ENCODE data around the gene LRG1. TPM values are rescaled to one million over a fixed set of nuclear protein-coding genes. Genes with fewer than 3 reads are reported as not detected.
A peak's percentile ranks its signal among the peaks of the same experiment; 100 is the strongest.

Gene LRG1
- total and polyA plus RNA-seq, 9 of the 15 experiments (the other 6 are each of a cell fraction or from before 2014, with no cell fraction given), result 1.5 to 11.9 (median 8.7) TPM

DNA sequence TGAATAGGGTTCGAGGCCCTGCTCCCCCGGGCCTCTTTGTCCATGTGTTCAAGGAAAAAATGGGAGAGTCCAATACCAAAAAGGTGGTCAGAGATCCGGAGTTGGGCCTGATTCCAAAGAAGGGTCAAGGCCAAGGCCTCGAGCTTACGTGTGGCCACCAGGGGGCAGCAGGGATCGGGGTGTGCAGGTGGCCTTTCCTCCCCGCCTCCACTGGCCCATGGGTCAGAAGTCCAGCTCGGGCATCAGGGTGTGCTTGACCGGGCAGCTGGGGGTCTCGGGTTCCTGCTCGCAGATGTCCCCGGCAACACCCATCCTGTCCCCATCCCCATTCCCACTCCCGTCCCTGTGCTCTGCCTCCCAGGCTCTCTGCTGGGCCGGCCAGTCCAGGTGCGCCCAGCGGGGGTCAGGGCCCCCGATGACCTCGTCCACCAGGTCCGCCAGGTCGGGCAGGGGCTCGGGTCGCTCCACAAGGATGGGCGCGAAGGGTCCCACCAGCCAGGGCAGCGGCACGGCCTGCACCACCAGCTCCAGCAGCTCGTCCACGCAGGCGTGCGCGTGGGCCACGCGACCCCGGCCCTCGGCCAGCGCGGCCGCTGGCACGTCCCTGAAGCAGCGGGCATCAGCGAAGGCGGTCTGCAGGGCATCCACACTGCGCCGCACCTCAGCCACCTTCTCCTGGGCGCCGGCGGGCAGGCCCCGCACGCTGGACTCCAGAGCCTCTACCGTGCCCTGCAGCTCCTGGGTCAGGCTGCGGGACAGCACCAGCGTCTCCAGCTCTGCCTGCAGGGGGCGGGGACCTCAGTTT, 16.3 kb downstream of the LRG1 start (continued):
- TF ChIP-seq, protein P1, sequence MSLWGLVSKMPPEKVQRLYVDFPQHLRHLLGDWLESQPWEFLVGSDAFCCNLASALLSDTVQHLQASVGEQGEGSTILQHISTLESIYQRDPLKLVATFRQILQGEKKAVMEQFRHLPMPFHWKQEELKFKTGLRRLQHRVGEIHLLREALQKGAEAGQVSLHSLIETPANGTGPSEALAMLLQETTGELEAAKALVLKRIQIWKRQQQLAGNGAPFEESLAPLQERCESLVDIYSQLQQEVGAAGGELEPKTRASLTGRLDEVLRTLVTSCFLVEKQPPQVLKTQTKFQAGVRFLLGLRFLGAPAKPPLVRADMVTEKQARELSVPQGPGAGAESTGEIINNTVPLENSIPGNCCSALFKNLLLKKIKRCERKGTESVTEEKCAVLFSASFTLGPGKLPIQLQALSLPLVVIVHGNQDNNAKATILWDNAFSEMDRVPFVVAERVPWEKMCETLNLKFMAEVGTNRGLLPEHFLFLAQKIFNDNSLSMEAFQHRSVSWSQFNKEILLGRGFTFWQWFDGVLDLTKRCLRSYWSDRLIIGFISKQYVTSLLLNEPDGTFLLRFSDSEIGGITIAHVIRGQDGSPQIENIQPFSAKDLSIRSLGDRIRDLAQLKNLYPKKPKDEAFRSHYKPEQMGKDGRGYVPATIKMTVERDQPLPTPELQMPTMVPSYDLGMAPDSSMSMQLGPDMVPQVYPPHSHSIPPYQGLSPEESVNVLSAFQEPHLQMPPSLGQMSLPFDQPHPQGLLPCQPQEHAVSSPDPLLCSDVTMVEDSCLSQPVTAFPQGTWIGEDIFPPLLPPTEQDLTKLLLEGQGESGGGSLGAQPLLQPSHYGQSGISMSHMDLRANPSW (CRISPR knock-in tag; IDR thresholded peaks at IDR 0.05), result no peak
- TF ChIP-seq SMC3 (conservative IDR thresholded peaks at IDR 0.05; ENCODE audit: insufficient read depth, low read depth, low read length) (peak; percentile 48), WHSC1 (IDR thresholded peaks at IDR 0.05; ENCODE audit: low read length) (no peak), HCFC1 (IDR thresholded peaks at IDR 0.05; ENCODE audit: low read depth, low read length) (peak; percentile 27; the same call in 1 of the 2 replicates), U2AF2 (optimal IDR thresholded peaks at IDR 0.05; ENCODE audit: low read depth, low read length) (no peak), ZNF586 (CRISPR knock-in tag; conservative IDR thresholded peaks at IDR 0.05) (no peak), ZNF583 (CRISPR knock-in tag; IDR thresholded peaks at IDR 0.05) (no peak), ZEB2 (IDR thresholded peaks at IDR 0.05) (no peak), ZNF584 (CRISPR knock-in tag; IDR thresholded peaks at IDR 0.05; ENCODE audit: low read depth) (no peak), NUFIP1 (IDR thresholded peaks at IDR 0.05; ENCODE audit: partially characterized antibody) (no peak), GTF2E2 (tag; IDR thresholded peaks at IDR 0.05) (no peak), FOSL1 (tag; conservative IDR thresholded peaks at IDR 0.05) (no peak), ZFX (CRISPR knock-in tag; IDR thresholded peaks at IDR 0.05) (peak; percentile 36), SMARCA5 (IDR thresholded peaks at IDR 0.05) (no peak), ZNF444 (CRISPR knock-in tag; IDR thresholded peaks at IDR 0.05) (no peak), ZNF174 (CRISPR knock-in tag; IDR thresholded peaks at IDR 0.05) (no peak), BRF1 (IDR thresholded peaks at IDR 0.05; ENCODE audit: borderline replicate concordance, extremely low read depth, insufficient read length) (no peak)
- TF ChIP-seq, protein P2, sequence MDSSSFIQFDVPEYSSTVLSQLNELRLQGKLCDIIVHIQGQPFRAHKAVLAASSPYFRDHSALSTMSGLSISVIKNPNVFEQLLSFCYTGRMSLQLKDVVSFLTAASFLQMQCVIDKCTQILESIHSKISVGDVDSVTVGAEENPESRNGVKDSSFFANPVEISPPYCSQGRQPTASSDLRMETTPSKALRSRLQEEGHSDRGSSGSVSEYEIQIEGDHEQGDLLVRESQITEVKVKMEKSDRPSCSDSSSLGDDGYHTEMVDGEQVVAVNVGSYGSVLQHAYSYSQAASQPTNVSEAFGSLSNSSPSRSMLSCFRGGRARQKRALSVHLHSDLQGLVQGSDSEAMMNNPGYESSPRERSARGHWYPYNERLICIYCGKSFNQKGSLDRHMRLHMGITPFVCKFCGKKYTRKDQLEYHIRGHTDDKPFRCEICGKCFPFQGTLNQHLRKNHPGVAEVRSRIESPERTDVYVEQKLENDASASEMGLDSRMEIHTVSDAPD (CRISPR knock-in tag; IDR thresholded peaks at IDR 0.05), result no peak
- TF ChIP-seq, protein P3, sequence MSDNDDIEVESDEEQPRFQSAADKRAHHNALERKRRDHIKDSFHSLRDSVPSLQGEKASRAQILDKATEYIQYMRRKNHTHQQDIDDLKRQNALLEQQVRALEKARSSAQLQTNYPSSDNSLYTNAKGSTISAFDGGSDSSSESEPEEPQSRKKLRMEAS (CRISPR knock-in tag; IDR thresholded peaks at IDR 0.05), result no peak
- TF ChIP-seq, protein P4, sequence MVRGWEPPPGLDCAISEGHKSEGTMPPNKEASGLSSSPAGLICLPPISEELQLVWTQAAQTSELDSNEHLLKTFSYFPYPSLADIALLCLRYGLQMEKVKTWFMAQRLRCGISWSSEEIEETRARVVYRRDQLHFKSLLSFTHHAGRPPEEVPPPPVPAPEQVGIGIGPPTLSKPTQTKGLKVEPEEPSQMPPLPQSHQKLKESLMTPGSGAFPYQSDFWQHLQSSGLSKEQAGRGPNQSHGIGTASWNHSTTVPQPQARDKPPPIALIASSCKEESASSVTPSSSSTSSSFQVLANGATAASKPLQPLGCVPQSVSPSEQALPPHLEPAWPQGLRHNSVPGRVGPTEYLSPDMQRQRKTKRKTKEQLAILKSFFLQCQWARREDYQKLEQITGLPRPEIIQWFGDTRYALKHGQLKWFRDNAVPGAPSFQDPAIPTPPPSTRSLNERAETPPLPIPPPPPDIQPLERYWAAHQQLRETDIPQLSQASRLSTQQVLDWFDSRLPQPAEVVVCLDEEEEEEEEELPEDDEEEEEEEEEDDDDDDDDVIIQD (CRISPR knock-in tag; IDR thresholded peaks at IDR 0.05), result no peak
- TF ChIP-seq, protein P5, sequence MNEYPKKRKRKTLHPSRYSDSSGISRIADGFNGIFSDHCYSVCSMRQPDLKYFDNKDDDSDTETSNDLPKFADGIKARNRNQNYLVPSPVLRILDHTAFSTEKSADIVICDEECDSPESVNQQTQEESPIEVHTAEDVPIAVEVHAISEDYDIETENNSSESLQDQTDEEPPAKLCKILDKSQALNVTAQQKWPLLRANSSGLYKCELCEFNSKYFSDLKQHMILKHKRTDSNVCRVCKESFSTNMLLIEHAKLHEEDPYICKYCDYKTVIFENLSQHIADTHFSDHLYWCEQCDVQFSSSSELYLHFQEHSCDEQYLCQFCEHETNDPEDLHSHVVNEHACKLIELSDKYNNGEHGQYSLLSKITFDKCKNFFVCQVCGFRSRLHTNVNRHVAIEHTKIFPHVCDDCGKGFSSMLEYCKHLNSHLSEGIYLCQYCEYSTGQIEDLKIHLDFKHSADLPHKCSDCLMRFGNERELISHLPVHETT (CRISPR knock-in tag; conservative IDR thresholded peaks at IDR 0.05 in 1 of 2, IDR thresholded peaks at IDR 0.05 in 1 of 2), result no peak
